IMR-90 (cell line): Measurements from ENCODE around the gene UCP2. TPM values are rescaled to one million over a fixed set of nuclear protein-coding genes. Genes with fewer than 3 reads are reported as not detected.
A peak's percentile ranks its signal among the peaks of the same experiment; 100 is the strongest.

Source experiments
- ATAC-seq: fragments of 200-7000 bp; cut with Tn5 transposase; 2 replicates; pipeline ENCODE4 v1.9.1; 2020; ENCODE audit warnings: low read depth, mild to moderate bottlenecking, moderate library complexity
- BruUV-seq: library from RNA; stranded (reverse); fragments of 400-500 nt; replicated peaks from 2 replicates; lab custom pipeline; 2021; lab: Mats Ljungman, UMichigan
- CTCF ChIA-PET: fragments of 300-600 bp; formaldehyde crosslinking; extraction: SDS; loops from one replicate; lab custom pipeline; 2021; ENCODE audit warnings: antibody characterized with exemption; lab: Yijun Ruan, JAX
- POLR2A ChIA-PET: fragments of 300-600 bp; sonication (Branson Sonifier 250); formaldehyde crosslinking; loops from one replicate; lab custom pipeline; 2022; ENCODE audit warnings: antibody characterized with exemption; ENCODE audit not compliant: unreplicated experiment; lab: Charles Lee
- DNase-seq: peaks from one replicate; pipeline ENCODE4 v3.0.0; 2013
- H2AFZ ChIP-seq: replicated peaks from 2 replicates; pipeline ENCODE3; 2013; ENCODE audit warnings: low read length, mild to moderate bottlenecking; ENCODE audit not compliant: poor library complexity
- H2AK5ac ChIP-seq: 2 replicates; pipeline ENCODE4 v1.6.1; 2013; ENCODE audit warnings: low read depth, low read length, inconsistent platforms
- H2AK9ac ChIP-seq: replicated peaks from 2 replicates; pipeline ENCODE3; 2013; ENCODE audit warnings: mild to moderate bottlenecking, low read depth, low read length, moderate library complexity; ENCODE audit not compliant: poor library complexity
- H2BK120ac ChIP-seq: 2 replicates; pipeline ENCODE4 v1.6.1; 2013; ENCODE audit warnings: low read depth, low read length, inconsistent platforms
- H2BK15ac ChIP-seq: 3 replicates; pipeline ENCODE4 v1.6.1; 2013; ENCODE audit warnings: low read depth, low read length, inconsistent platforms
- H2BK20ac ChIP-seq: 2 replicates; pipeline ENCODE4 v1.6.1; 2013; ENCODE audit warnings: low read depth, mild to moderate bottlenecking, inconsistent platforms, low read length, moderate library complexity
- H2BK5ac ChIP-seq: 2 replicates; pipeline ENCODE4 v1.6.1; 2013; ENCODE audit warnings: mild to moderate bottlenecking, low read depth, low read length, inconsistent platforms; ENCODE audit not compliant: poor library complexity, severe bottlenecking
- H3K14ac ChIP-seq: replicated peaks from 2 replicates; pipeline ENCODE4 v1.6.1; 2013; ENCODE audit warnings: low read depth, low read length, inconsistent platforms
- H3K18ac ChIP-seq: 2 replicates; pipeline ENCODE4 v1.6.1; 2013; ENCODE audit warnings: low read depth, low read length, control low read depth
- H3K23ac ChIP-seq: 2 replicates; pipeline ENCODE4 v1.6.1; 2013; ENCODE audit warnings: low read depth, low read length, inconsistent platforms
- H3K27ac ChIP-seq: 2 replicates; pipeline ENCODE4 v1.5.1; 2013; ENCODE audit warnings: mild to moderate bottlenecking, control low read depth, low read length; ENCODE audit not compliant: insufficient read depth
- H3K27me3 ChIP-seq: 2 replicates; pipeline ENCODE4 v1.6.1; 2013; ENCODE audit warnings: low read length; ENCODE audit not compliant: control insufficient read depth, insufficient read depth
- H3K36me3 ChIP-seq: 2 replicates; pipeline ENCODE4 v1.6.1; 2013; ENCODE audit warnings: low read length, mixed read lengths; ENCODE audit not compliant: control insufficient read depth, insufficient read depth
- H3K4ac ChIP-seq: 2 replicates; pipeline ENCODE4 v1.6.1; 2013; ENCODE audit warnings: low read depth, low read length, inconsistent platforms
- H3K4me1 ChIP-seq: 2 replicates; pipeline ENCODE4 v1.6.1; 2013; ENCODE audit warnings: low read length, mixed read lengths; ENCODE audit not compliant: control insufficient read depth, insufficient read depth
- H3K4me2 ChIP-seq: 2 replicates; pipeline ENCODE4 v1.6.1; 2013; ENCODE audit warnings: low read depth, mild to moderate bottlenecking, control low read depth, low read length, moderate library complexity
- H3K4me3 ChIP-seq: 2 replicates; pipeline ENCODE4 v1.5.1; 2013; ENCODE audit warnings: low read depth, mild to moderate bottlenecking, control low read depth, low read length, moderate library complexity; ENCODE audit not compliant: insufficient read depth
- H3K56ac ChIP-seq: 2 replicates; pipeline ENCODE4 v1.6.1; 2013; ENCODE audit warnings: low read length, inconsistent platforms; ENCODE audit not compliant: insufficient read depth; ENCODE audit errors: extremely low read depth
- H3K79me1 ChIP-seq, 2 experiments: 2 replicates each; pipeline ENCODE4 v1.6.1; 2013; ENCODE audit warnings: low read length in 2 of 2, inconsistent platforms in 1 of 2, low read depth in 1 of 2
- H3K9ac ChIP-seq: 2 replicates; pipeline ENCODE4 v1.6.1; 2013; ENCODE audit warnings: low read depth, low read length, control low read depth
- H3K9me1 ChIP-seq: 2 replicates; pipeline ENCODE4 v1.6.1; 2013; ENCODE audit warnings: low read length, inconsistent platforms; ENCODE audit not compliant: insufficient read depth
- H3K9me3 ChIP-seq: 2 replicates; pipeline ENCODE4 v1.6.1; 2013; ENCODE audit warnings: low read length; ENCODE audit not compliant: control insufficient read depth, insufficient read depth
- H4K20me1 ChIP-seq: 2 replicates; pipeline ENCODE4 v1.6.1; 2013; ENCODE audit warnings: low read length, inconsistent platforms; ENCODE audit not compliant: insufficient read depth
- H4K5ac ChIP-seq: 2 replicates; pipeline ENCODE4 v1.6.1; 2013; ENCODE audit warnings: mild to moderate bottlenecking, low read depth, low read length, control low read depth
- H4K8ac ChIP-seq, 2 experiments: 2 replicates each; pipeline ENCODE4 v1.6.1; 2013; ENCODE audit warnings: low read depth in 2 of 2, low read length in 2 of 2, control low read depth in 1 of 2, inconsistent platforms in 1 of 2
- H4K91ac ChIP-seq: 2 replicates; pipeline ENCODE4 v1.6.1; 2013; ENCODE audit warnings: low read depth, low read length, inconsistent platforms; ENCODE audit not compliant: insufficient read depth
- BHLHE40 ChIP-seq: fragments of 150-350 bp; IDR thresholded peaks from 2 replicates; pipeline ENCODE4 v1.6.1; 2016; ENCODE audit warnings: mild to moderate bottlenecking, low read depth, low read length
- CEBPB ChIP-seq: IDR thresholded peaks from 2 replicates; pipeline ENCODE4 v1.6.1; 2012; ENCODE audit warnings: low read depth, low read length, improper control_type of control experiment
- CHD1 ChIP-seq: IDR thresholded peaks from 2 replicates; pipeline ENCODE4 v1.6.1; 2012; ENCODE audit warnings: low read depth, low read length, improper control_type of control experiment
- MAFK ChIP-seq: IDR thresholded peaks from 2 replicates; pipeline ENCODE4 v1.6.1; 2012; ENCODE audit warnings: low read depth, low read length, improper control_type of control experiment
- NFE2L2 ChIP-seq: fragments of 150-350 bp; IDR thresholded peaks from 2 replicates; pipeline ENCODE4 v1.6.1; 2016; ENCODE audit warnings: low read depth, mild to moderate bottlenecking, low read length
- POLR2A ChIP-seq: IDR thresholded peaks from 2 replicates; pipeline ENCODE4 v1.6.1; 2012; ENCODE audit warnings: mild to moderate bottlenecking, low read depth, low read length
- WGBS, 2 experiments: methylation state at CpG; one replicate each; pipeline versions ENCODE4 v1.1.5 to v1.1.7; 2013; ENCODE audit warnings: missing lambda C conversion rate in 2 of 2; ENCODE audit not compliant: insufficient read length in 1 of 2; ENCODE audit errors: extremely low coverage in 2 of 2; 5-methylcytosine and 5-hydroxymethylcytosine counted together
- dilution Hi-C: fragments of 300-500 bp; cut with HindIII; formaldehyde crosslinking; loops from one replicate; pipeline ENCODE4 v1.14.3; 2018; ENCODE audit warnings: low sequenced_read_pairs; ENCODE audit not compliant: unreplicated experiment
- in situ Hi-C: fragments of 300-500 bp; cut with MboI; formaldehyde crosslinking; loops from 3 replicates; pipeline ENCODE4 v1.14.3; 2019; ENCODE audit warnings: low sequenced_read_pairs, inconsistent platforms, mixed read lengths
- intact Hi-C: fragments of 100-400 bp; cut with micrococcal nuclease; formaldehyde crosslinking; loops from 2 replicates; pipeline ENCODE4 v1.10.0; 2022
- polyA plus RNA-seq, 3 experiments: library from polyadenylated mRNA; depleted of rRNA; stranded (reverse); fragments of >200 nt; gene quantifications; 2 replicates each; pipeline ENCODE4 v1.2.3, GENCODE V29; 2012; ENCODE audit warnings: low replicate concordance in 1 of 3
- total RNA-seq: library from RNA; depleted of rRNA; stranded (reverse); fragments of >200 nt; gene quantifications from 2 replicates; pipeline ENCODE4 v1.2.3, GENCODE V29; 2012
- TF ChIP-seq, protein P1 (sequence below): conservative IDR thresholded peaks from 2 replicates; pipeline ENCODE4 v1.5.1; 2012; ENCODE audit warnings: mild to moderate bottlenecking, low read depth, low read length, improper control_type of control experiment
- TF ChIP-seq, protein P2 (sequence below): fragments of 150-350 bp; IDR thresholded peaks from 2 replicates; pipeline ENCODE4 v1.6.1; 2016; ENCODE audit warnings: low read depth, mild to moderate bottlenecking, low read length, moderate library complexity, borderline replicate concordance

The UCP2 gene
- total and polyA plus RNA-seq, 2 of the 4 experiments (the other 2 are of a cell fraction) = 2.0 to 11.9 TPM

- CTCF ChIA-PET = interaction anchor here (1.2 kb wide), 1 partner anchor 39 kb away, joined by 4 read pairs; no protein-coding TSS in a partner anchor
- BruUV-seq = no TSS peak
Measured at GRCh38 chr11:74011360-74012073, 28.9 kb upstream of the UCP2 start.

More at GRCh38 chr11:74011360-74012073, 28.9 kb upstream of the UCP2 start:
- Histone ChIP-seq H2BK20ac (no peak overlapping the region), H2AFZ (no peak overlapping the region), H3K36me3 (peaks cover 3% of the 10 kb centered on the region; the same call in 1 of the 2 replicates), H3K9me1 (0 out of 2 replicates have a peak, but pooled peaks cover 5% of the 10 kb centered on the region), H2AK5ac (peak overlapping the region; percentile 68), H3K23ac (peak overlapping the region; percentile 27; the same call in 1 of the 2 replicates), H4K91ac (no peak overlapping the region), H3K9ac (no peak overlapping the region), H3K4ac (no peak overlapping the region), H3K27ac (no peak overlapping the region), H2AK9ac (peak overlapping the region; percentile 53), H4K5ac (no peak overlapping the region), H3K18ac (no peak overlapping the region), H3K56ac (no peak overlapping the region), H3K4me1 (no peaks in the 10 kb centered on the region; the same call in 1 of the 2 replicates), H4K20me1 (no peaks in the 10 kb centered on the region; the same call in 1 of the 2 replicates), H3K27me3 (no peaks in the 10 kb centered on the region), H3K4me3 (no peak overlapping the region), H3K79me1 (no peaks in the 10 kb centered on the region), H3K9me3 (no peaks in the 10 kb centered on the region), H2BK15ac (no peak overlapping the region), H3K14ac (peak overlapping the region; percentile 51; the same call in 1 of the 2 replicates), H4K8ac (no peak overlapping the region), H2BK5ac (no peak overlapping the region), H2BK120ac (no peak overlapping the region), H3K4me2 (no peak overlapping the region)
- dilution Hi-C loops (no loop called here), intact Hi-C loops (no loop called here), in situ Hi-C loops (no loop called here)
- no CpG with 5 or more reads among the region's 8 CpGs for WGBS, 2 experiments
- POLR2A ChIA-PET = no interaction called here
- TF ChIP-seq, protein P1, sequence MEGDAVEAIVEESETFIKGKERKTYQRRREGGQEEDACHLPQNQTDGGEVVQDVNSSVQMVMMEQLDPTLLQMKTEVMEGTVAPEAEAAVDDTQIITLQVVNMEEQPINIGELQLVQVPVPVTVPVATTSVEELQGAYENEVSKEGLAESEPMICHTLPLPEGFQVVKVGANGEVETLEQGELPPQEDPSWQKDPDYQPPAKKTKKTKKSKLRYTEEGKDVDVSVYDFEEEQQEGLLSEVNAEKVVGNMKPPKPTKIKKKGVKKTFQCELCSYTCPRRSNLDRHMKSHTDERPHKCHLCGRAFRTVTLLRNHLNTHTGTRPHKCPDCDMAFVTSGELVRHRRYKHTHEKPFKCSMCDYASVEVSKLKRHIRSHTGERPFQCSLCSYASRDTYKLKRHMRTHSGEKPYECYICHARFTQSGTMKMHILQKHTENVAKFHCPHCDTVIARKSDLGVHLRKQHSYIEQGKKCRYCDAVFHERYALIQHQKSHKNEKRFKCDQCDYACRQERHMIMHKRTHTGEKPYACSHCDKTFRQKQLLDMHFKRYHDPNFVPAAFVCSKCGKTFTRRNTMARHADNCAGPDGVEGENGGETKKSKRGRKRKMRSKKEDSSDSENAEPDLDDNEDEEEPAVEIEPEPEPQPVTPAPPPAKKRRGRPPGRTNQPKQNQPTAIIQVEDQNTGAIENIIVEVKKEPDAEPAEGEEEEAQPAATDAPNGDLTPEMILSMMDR = no peak
- no peak for TF ChIP-seq CEBPB
- TF ChIP-seq POLR2A = no peak
- TF ChIP-seq MAFK = no peak
- no peak for TF ChIP-seq BHLHE40
- TF ChIP-seq, protein P2, sequence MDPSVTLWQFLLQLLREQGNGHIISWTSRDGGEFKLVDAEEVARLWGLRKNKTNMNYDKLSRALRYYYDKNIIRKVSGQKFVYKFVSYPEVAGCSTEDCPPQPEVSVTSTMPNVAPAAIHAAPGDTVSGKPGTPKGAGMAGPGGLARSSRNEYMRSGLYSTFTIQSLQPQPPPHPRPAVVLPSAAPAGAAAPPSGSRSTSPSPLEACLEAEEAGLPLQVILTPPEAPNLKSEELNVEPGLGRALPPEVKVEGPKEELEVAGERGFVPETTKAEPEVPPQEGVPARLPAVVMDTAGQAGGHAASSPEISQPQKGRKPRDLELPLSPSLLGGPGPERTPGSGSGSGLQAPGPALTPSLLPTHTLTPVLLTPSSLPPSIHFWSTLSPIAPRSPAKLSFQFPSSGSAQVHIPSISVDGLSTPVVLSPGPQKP = no peak
- no peak for TF ChIP-seq NFE2L2
- TF ChIP-seq CHD1 = no peak
- ATAC-seq (peak; percentile 63), DNase-seq (peak; percentile 38)
